Effector memory CD8-positive, alpha-beta T cell (primary cell): ENCODE measurements around the gene BNC2.

ENCODE experiments used
- ATAC-seq: fragments of 150-1000 bp; cut with Tn5 transposase; replicated peaks from 2 replicates; pipeline ENCODE4 v1.10.0; 2021; ENCODE audit warnings: mild to moderate bottlenecking, moderate library complexity
- DNase-seq, 3 experiments: peaks; one replicate each; pipeline ENCODE4 v3.0.0; 2021
- H3K27ac Mint-ChIP-seq, 2 donors: one replicate each; pipeline ENCODE4 v1.8.0; 2022; ENCODE audit warnings: mild to moderate bottlenecking in 2 of 2, mixed read lengths in 2 of 2, moderate library complexity in 2 of 2
- H3K27me3 Mint-ChIP-seq, 2 donors: one replicate each; pipeline ENCODE4 v1.8.0; 2022; ENCODE audit warnings: mixed read lengths in 2 of 2
- H3K36me3 Mint-ChIP-seq: one replicate; pipeline ENCODE4 v1.8.0; 2022; ENCODE audit warnings: mild to moderate bottlenecking, moderate library complexity, mixed read lengths; ENCODE audit not compliant: insufficient read depth
- H3K4me1 Mint-ChIP-seq, 2 donors: one replicate each; pipeline ENCODE4 v1.8.0; 2022; ENCODE audit warnings: low read depth in 2 of 2, mixed read lengths in 2 of 2
- H3K4me3 Mint-ChIP-seq, 2 donors: one replicate each; pipeline ENCODE4 v1.8.0; 2022; ENCODE audit warnings: mild to moderate bottlenecking in 2 of 2, mixed read lengths in 2 of 2, moderate library complexity in 2 of 2
- H3K9me3 Mint-ChIP-seq, 2 donors: one replicate each; pipeline ENCODE4 v1.8.0; 2022; ENCODE audit warnings: mixed read lengths in 2 of 2

Gene BNC2

DNA sequence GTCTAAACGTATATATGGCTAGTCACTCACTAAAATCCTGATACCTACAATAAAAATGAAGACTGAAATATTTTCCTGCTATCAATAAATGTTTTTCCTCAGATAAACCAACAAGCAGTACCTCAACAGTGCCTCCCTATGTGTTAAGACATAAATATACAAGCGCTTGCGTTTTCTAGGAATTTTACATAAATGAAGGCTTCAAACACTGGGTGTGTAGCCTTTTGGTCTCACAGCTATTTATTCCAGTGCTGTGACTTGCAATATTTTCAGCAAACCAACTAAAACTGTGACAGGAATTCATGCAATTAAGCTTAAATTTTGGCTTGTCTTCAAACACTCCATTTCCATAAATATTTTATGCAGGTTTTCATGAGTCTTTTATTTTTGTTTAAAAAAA is 437.0 kb downstream of the BNC2 start:
- Mint-ChIP-seq H3K9me3 (peaks cover 1 to 19% of the 10 kb centered on the region in 2 donors), H3K4me1 (no peaks in the 10 kb centered on the region), H3K4me3 (no peak overlapping the region), H3K36me3 (no peaks in the 10 kb centered on the region), H3K27ac (no peak overlapping the region), H3K27me3 (no peaks in the 10 kb centered on the region)
- ATAC-seq (no peak), DNase-seq (no peak)

DNA sequence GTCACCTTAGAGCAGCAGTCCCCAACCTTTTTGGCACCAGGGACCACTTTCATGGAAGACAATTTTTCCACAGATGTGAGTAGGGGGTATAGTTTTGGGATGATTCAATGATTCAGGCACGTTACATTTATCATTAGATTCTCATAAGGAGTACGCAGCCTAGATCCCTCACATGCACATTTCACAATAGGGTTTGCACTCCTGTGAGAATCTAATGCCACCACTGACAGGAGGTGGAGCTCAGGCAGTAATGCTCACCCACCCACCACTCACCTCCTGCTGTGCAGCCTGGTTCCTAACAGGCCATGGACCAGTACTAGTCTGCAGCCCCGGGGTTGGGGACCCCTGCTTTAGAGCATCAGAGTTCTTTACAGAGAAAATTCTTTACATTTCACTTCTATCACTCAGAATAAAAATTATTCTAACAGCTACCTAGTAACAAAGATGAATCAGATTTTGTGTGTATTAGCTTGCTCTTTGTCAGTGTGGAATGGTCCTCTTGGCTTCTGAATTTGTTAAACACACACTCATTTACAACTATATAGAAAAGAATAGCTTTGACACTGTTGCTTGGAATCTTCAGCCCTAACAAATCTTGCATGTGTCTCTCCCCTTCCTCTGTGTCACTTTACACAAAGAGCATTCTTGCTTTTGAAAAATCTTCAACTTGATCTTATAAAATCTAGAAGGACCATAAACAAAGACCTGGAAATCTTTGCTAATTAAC is 438.6 kb downstream of the BNC2 start:
- H3K4me1 Mint-ChIP-seq, result no peaks in the 10 kb centered on the region
- H3K27ac Mint-ChIP-seq, result no peak overlapping the region
- H3K9me3 Mint-ChIP-seq, result peaks cover 1 to 19% of the 10 kb centered on the region in 2 donors
- DNase-seq (no peak), ATAC-seq (no peak)
- H3K27me3 Mint-ChIP-seq, result no peaks in the 10 kb centered on the region
- no peak overlapping the region for H3K4me3 Mint-ChIP-seq
- no peaks in the 10 kb centered on the region for H3K36me3 Mint-ChIP-seq

- no peak overlapping the region for H3K4me3 Mint-ChIP-seq
- no peaks in the 10 kb centered on the region for H3K4me1 Mint-ChIP-seq
- H3K27me3 Mint-ChIP-seq, result no peaks in the 10 kb centered on the region
- H3K36me3 Mint-ChIP-seq, result no peaks in the 10 kb centered on the region
- H3K9me3 Mint-ChIP-seq, result peaks cover 4 to 13% of the 10 kb centered on the region in 2 donors
- DNase-seq (no peak), ATAC-seq (no peak)
- no peak overlapping the region for H3K27ac Mint-ChIP-seq
Observed at GRCh38 chr9:16429671-16430070, 440.8 kb downstream of the BNC2 start.

- Mint-ChIP-seq H3K36me3 (no peaks in the 10 kb centered on the region), H3K4me1 (no peaks in the 10 kb centered on the region)
- no peak for ATAC-seq
Observed at GRCh38 chr9:16427873-16428427, 442.5 kb downstream of the BNC2 start.

DNA sequence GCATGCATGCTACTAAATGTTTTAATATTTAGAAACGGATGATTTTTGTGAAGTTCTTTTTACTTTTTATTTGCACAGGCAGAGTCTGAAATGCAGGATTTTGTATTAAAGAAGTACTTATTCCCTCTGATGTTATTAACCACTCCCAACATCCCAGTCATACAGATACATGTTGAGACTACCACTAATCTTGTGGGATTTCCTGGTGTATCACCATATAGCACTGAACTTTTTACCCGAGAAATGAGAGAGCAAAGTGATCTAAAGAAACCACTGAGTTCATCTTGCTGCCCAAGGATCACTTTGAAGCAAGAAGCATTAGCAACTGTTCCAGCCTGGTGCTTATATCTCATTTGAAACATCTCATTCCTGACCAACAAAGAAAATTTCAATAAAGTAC is 443.8 kb downstream of the BNC2 start:
- Mint-ChIP-seq H3K36me3 (no peaks in the 10 kb centered on the region), H3K4me1 (no peaks in the 10 kb centered on the region), H3K27ac (no peak overlapping the region), H3K9me3 (peaks cover 4 to 13% of the 10 kb centered on the region in 2 donors), H3K4me3 (no peak overlapping the region), H3K27me3 (no peaks in the 10 kb centered on the region)
- ATAC-seq (no peak), DNase-seq (no peak)

More at GRCh38 chr9:16427873-16428427, 442.5 kb downstream of the BNC2 start:
- Mint-ChIP-seq H3K27me3 (no peaks in the 10 kb centered on the region), H3K9me3 (peaks cover 4 to 13% of the 10 kb centered on the region in 2 donors), H3K4me3 (no peak overlapping the region), H3K27ac (no peak overlapping the region)
- DNase-seq, result no peak

- H3K27ac Mint-ChIP-seq, result no peak overlapping the region
- DNase-seq (no peak), ATAC-seq (no peak)
- H3K36me3 Mint-ChIP-seq, result no peaks in the 10 kb centered on the region
- no peaks in the 10 kb centered on the region for H3K4me1 Mint-ChIP-seq
- no peak overlapping the region for H3K4me3 Mint-ChIP-seq
- no peaks in the 10 kb centered on the region for H3K27me3 Mint-ChIP-seq
- peaks cover 5 to 20% of the 10 kb centered on the region in 2 donors for H3K9me3 Mint-ChIP-seq
Observed at GRCh38 chr9:16425562-16426231, 444.8 kb downstream of the BNC2 start.

GRCh38 chr9:16422114-16422513 is 448.4 kb downstream of the BNC2 start:
- no peaks in the 10 kb centered on the region for H3K27me3 Mint-ChIP-seq
- DNase-seq, result no peak
- ATAC-seq, result no peak

DNA sequence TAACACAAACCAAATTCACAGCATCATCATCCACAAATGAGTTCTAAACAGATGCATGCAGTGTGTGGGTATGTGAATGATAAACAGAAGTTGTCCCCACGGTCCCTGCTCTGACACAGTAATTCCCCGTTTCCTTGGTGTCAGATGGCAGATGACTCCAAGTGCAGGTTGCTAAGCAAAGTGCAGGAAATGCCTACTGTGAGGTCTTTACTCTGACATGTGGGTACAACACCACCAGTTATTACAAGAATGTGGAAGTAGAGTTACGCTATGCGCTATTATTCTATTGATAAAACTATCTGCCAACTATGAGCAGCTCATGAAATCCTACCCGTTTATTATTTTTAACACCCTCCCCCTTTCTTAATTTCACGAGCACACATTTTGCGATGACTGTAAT is 448.9 kb downstream of the BNC2 start:
- no peak for ATAC-seq
- H3K9me3 Mint-ChIP-seq, result peaks cover 5 to 12% of the 10 kb centered on the region in 2 donors
- no peaks in the 10 kb centered on the region for H3K4me1 Mint-ChIP-seq
- no peaks in the 10 kb centered on the region for H3K27me3 Mint-ChIP-seq
- no peak for DNase-seq
- H3K36me3 Mint-ChIP-seq, result no peaks in the 10 kb centered on the region
- no peak overlapping the region for H3K4me3 Mint-ChIP-seq
- H3K27ac Mint-ChIP-seq, result no peak overlapping the region

More at GRCh38 chr9:16422114-16422513, 448.4 kb downstream of the BNC2 start:
- Mint-ChIP-seq H3K9me3 (peaks cover 5 to 12% of the 10 kb centered on the region in 2 donors), H3K36me3 (no peaks in the 10 kb centered on the region), H3K4me3 (no peak overlapping the region), H3K4me1 (no peaks in the 10 kb centered on the region), H3K27ac (no peak overlapping the region)

- H3K27me3 Mint-ChIP-seq, result no peaks in the 10 kb centered on the region
- peaks cover 3 to 7% of the 10 kb centered on the region in 2 donors for H3K9me3 Mint-ChIP-seq
- H3K4me3 Mint-ChIP-seq, result no peak overlapping the region
- ATAC-seq (no peak), DNase-seq (no peak)
- H3K27ac Mint-ChIP-seq, result no peak overlapping the region
- no peaks in the 10 kb centered on the region for H3K36me3 Mint-ChIP-seq
- no peaks in the 10 kb centered on the region for H3K4me1 Mint-ChIP-seq
Observed at GRCh38 chr9:16419124-16419523, 451.3 kb downstream of the BNC2 start.

DNA sequence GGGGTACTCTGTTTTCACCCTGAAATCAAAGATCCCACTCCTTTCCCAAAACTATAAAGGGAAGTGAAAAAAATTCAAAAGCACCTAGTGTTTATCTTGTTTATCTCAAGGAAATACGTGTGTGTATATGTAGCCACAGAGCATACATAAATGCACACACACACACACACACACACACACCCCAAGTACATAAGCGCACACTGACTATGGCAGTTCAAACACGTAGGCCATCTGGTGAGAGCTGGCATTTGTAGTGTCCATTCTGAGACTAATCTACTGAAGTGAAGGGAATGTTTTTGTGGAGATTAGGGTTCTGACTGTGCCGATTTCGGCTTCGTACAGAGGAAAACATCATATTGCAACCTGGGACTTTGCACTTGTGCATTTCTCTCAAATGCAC is 451.7 kb downstream of the BNC2 start:
- Mint-ChIP-seq H3K4me3 (no peak overlapping the region), H3K4me1 (no peaks in the 10 kb centered on the region), H3K27me3 (no peaks in the 10 kb centered on the region), H3K36me3 (no peaks in the 10 kb centered on the region), H3K9me3 (peaks cover 4 to 7% of the 10 kb centered on the region in 2 donors), H3K27ac (no peak overlapping the region)
- DNase-seq (no peak), ATAC-seq (no peak)

GRCh38 chr9:16417749-16418148 is 452.7 kb downstream of the BNC2 start:
- ATAC-seq (no peak), DNase-seq (no peak)
- H3K27ac Mint-ChIP-seq, result no peak overlapping the region
- no peak overlapping the region for H3K4me3 Mint-ChIP-seq
- H3K4me1 Mint-ChIP-seq, result no peaks in the 10 kb centered on the region
- peaks cover 4 to 7% of the 10 kb centered on the region in 2 donors for H3K9me3 Mint-ChIP-seq
- no peaks in the 10 kb centered on the region for H3K36me3 Mint-ChIP-seq
- no peaks in the 10 kb centered on the region for H3K27me3 Mint-ChIP-seq

GRCh38 chr9:16417161-16417560 is 453.3 kb downstream of the BNC2 start:
- Mint-ChIP-seq H3K9me3 (peaks cover 4 to 7% of the 10 kb centered on the region in 2 donors), H3K4me1 (no peaks in the 10 kb centered on the region)

GRCh38 chr9:16414451-16414850 is 456.0 kb downstream of the BNC2 start:
- Mint-ChIP-seq H3K27me3 (no peaks in the 10 kb centered on the region), H3K9me3 (peaks cover 6 to 7% of the 10 kb centered on the region in 2 donors), H3K36me3 (no peaks in the 10 kb centered on the region), H3K4me3 (no peak overlapping the region), H3K4me1 (no peaks in the 10 kb centered on the region), H3K27ac (no peak overlapping the region)
- ATAC-seq, result no peak
- DNase-seq, result no peak

More at GRCh38 chr9:16417161-16417560, 453.3 kb downstream of the BNC2 start:
- ATAC-seq, result no peak
- Mint-ChIP-seq H3K27me3 (no peaks in the 10 kb centered on the region), H3K4me3 (no peak overlapping the region), H3K36me3 (no peaks in the 10 kb centered on the region), H3K27ac (no peak overlapping the region)
- no peak for DNase-seq

DNA sequence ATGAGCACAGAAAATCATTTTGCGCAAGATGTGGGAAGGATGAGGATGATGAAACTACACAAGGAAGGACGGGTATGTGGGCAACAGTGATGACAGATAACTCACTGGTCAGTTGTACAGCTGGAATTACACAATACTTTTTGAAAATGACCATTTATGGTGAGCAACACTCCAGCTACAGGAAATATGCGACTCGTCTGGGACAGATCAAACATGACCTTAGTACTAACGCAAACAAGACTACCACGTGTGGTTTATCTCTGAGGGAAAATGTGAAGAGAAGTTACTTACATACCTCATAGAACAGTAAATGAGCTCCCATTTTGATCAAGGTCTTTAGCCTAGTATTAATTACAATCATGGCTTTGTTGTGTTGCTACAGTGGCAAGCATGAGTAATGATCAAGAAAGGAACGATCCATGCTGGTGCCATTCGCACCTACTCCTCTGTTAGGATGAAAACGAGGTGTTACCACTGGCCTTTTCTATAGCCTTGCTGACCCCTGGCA is 456.9 kb downstream of the BNC2 start:
- Mint-ChIP-seq H3K4me3 (no peak overlapping the region), H3K4me1 (no peaks in the 10 kb centered on the region), H3K27me3 (no peaks in the 10 kb centered on the region), H3K9me3 (peaks cover 6 to 7% of the 10 kb centered on the region in 2 donors), H3K27ac (no peak overlapping the region), H3K36me3 (no peaks in the 10 kb centered on the region)
- ATAC-seq, result no peak
- DNase-seq, result no peak
